HEK293 (cell line): ENCODE results near the gene ERRFI1.

Experiments used
- CTCF ChIA-PET: fragments of 350-600 bp; formaldehyde crosslinking; extraction: SDS; loops from one replicate; lab custom pipeline; 2021; ENCODE audit warnings: antibody characterized with exemption; lab: Yijun Ruan, JAX
- POLR2A ChIA-PET: fragments of 300-600 bp; formaldehyde crosslinking; extraction: SDS; loops from one replicate; lab custom pipeline; 2020; ENCODE audit warnings: antibody characterized with exemption, inconsistent platforms; lab: Yijun Ruan, JAX
- H3K27ac ChIP-seq: fragments of 200-500 bp; sonication (Bioruptor generic); 2 replicates; pipeline ENCODE4 v1.5.1; 2014; ENCODE audit warnings: low read depth, low read length, control low read depth, inconsistent platforms; ENCODE audit errors: extremely low read depth
- H3K36me3 ChIP-seq, 2 experiments: fragments of 200-500 bp in 1 of 2; sonication (Bioruptor generic) in 1 of 2; 1 replicate in 1 of 2; 2 replicates in 1 of 2; pipeline ENCODE4 v1.5.1; 2014 to 2017; ENCODE audit warnings: inconsistent platforms in 2 of 2, low read length in 2 of 2; ENCODE audit not compliant: control insufficient read depth in 2 of 2, insufficient read depth in 1 of 2
- H3K4me1 ChIP-seq: fragments of 200-500 bp; sonication (Bioruptor generic); 2 replicates; pipeline ENCODE4 v1.5.1; 2014; ENCODE audit warnings: mild to moderate bottlenecking, low read length, inconsistent platforms; ENCODE audit not compliant: control insufficient read depth, insufficient read depth
- H3K4me3 ChIP-seq: 2 replicates; pipeline ENCODE4 v1.5.1; 2011; ENCODE audit warnings: low read depth, mild to moderate bottlenecking, control low read depth, low read length, moderate library complexity
- H3K9me3 ChIP-seq: fragments of 200-500 bp; sonication (Bioruptor generic); 2 replicates; pipeline ENCODE4 v1.5.1; 2014; ENCODE audit warnings: low read depth, low read length, inconsistent platforms; ENCODE audit not compliant: control insufficient read depth, insufficient read depth
- BCL11A ChIP-seq: fragments of 450-650 bp; formaldehyde crosslinking; IDR thresholded peaks from 2 replicates; pipeline ENCODE4 v1.5.1; 2016; ENCODE audit warnings: low read depth, missing biosample characterization, missing genetic modification characterization
- FEZF1 ChIP-seq: fragments of 450-650 bp; formaldehyde crosslinking; IDR thresholded peaks from 2 replicates; pipeline ENCODE4 v1.5.1; 2016; ENCODE audit warnings: missing biosample characterization, missing genetic modification characterization
- KLF1 ChIP-seq: fragments of 450-650 bp; formaldehyde crosslinking; IDR thresholded peaks from 2 replicates; pipeline ENCODE4 v1.5.1; 2016; ENCODE audit warnings: missing biosample characterization, missing genetic modification characterization
- KLF10 ChIP-seq: fragments of 450-650 bp; IDR thresholded peaks from 2 replicates; pipeline ENCODE4 v1.5.1; 2018; ENCODE audit warnings: missing biosample characterization, mild to moderate bottlenecking, missing genetic modification characterization
- PRDM4 ChIP-seq: fragments of 450-650 bp; formaldehyde crosslinking; IDR thresholded peaks from 2 replicates; pipeline ENCODE4 v1.5.1; 2017; ENCODE audit warnings: missing biosample characterization, missing genetic modification characterization
- SCRT1 ChIP-seq: fragments of 450-650 bp; formaldehyde crosslinking; IDR thresholded peaks from 2 replicates; pipeline ENCODE4 v1.5.1; 2016; ENCODE audit warnings: missing biosample characterization, missing genetic modification characterization, borderline replicate concordance
- ZBTB11 ChIP-seq: fragments of 450-650 bp; formaldehyde crosslinking; conservative IDR thresholded peaks from 2 replicates; pipeline ENCODE4 v1.5.1; 2016; ENCODE audit warnings: low read depth, missing biosample characterization, missing genetic modification characterization
- ZBTB7A ChIP-seq: fragments of 450-650 bp; formaldehyde crosslinking; IDR thresholded peaks from 2 replicates; pipeline ENCODE4 v1.5.1; 2016; ENCODE audit warnings: low read depth, missing biosample characterization, missing genetic modification characterization
- ZNF274 ChIP-seq, 2 experiments: fragments of 200-500 bp in 1 of 2; fragments of 450-650 bp in 1 of 2; sonication (Bioruptor generic) in 1 of 2; formaldehyde crosslinking in 1 of 2; IDR thresholded peaks; 2 replicates each; pipeline versions ENCODE4 v1.5.1 to v1.6.1; 2014 to 2016; ENCODE audit warnings: borderline replicate concordance in 1 of 2, inconsistent platforms in 1 of 2, low read length in 1 of 2, missing biosample characterization in 1 of 2, missing genetic modification characterization in 1 of 2
- ZNF302 ChIP-seq: fragments of 450-650 bp; formaldehyde crosslinking; IDR thresholded peaks from 2 replicates; pipeline ENCODE4 v1.5.1; 2016; ENCODE audit warnings: missing biosample characterization, missing genetic modification characterization, low read depth
- ZNF341 ChIP-seq: fragments of 450-650 bp; formaldehyde crosslinking; IDR thresholded peaks from 2 replicates; pipeline ENCODE4; 2016; ENCODE audit warnings: low read depth, missing biosample characterization, missing genetic modification characterization
- ZNF473 ChIP-seq: fragments of 450-650 bp; formaldehyde crosslinking; IDR thresholded peaks from 2 replicates; pipeline ENCODE4 v1.5.1; 2017; ENCODE audit warnings: missing biosample characterization, missing genetic modification characterization
- ZNF521 ChIP-seq: fragments of 450-650 bp; formaldehyde crosslinking; IDR thresholded peaks from 2 replicates; pipeline ENCODE4 v1.5.1; 2017; ENCODE audit warnings: missing biosample characterization, mild to moderate bottlenecking, missing genetic modification characterization
- ZNF600 ChIP-seq: fragments of 450-650 bp; formaldehyde crosslinking; IDR thresholded peaks from 2 replicates; pipeline ENCODE4 v1.5.1; 2016; ENCODE audit warnings: missing biosample characterization, missing genetic modification characterization
- ZNF664 ChIP-seq: fragments of 450-650 bp; formaldehyde crosslinking; IDR thresholded peaks from 2 replicates; pipeline ENCODE4 v1.5.1; 2016; ENCODE audit warnings: missing biosample characterization, missing genetic modification characterization
- ZNF701 ChIP-seq: fragments of 450-650 bp; formaldehyde crosslinking; IDR thresholded peaks from 2 replicates; pipeline ENCODE4 v1.5.1; 2016; ENCODE audit warnings: missing biosample characterization, missing genetic modification characterization
- ZNF785 ChIP-seq: fragments of 450-650 bp; formaldehyde crosslinking; IDR thresholded peaks from 2 replicates; pipeline ENCODE4 v1.5.1; 2016; ENCODE audit warnings: missing biosample characterization, missing genetic modification characterization

ERRFI1 gene

GRCh38 chr1:8047686-8048445 is 21.8 kb upstream of the ERRFI1 start (continued):
- TF ChIP-seq ZBTB11 (tag by site-specific recombination), result no peak
- no peak for TF ChIP-seq ZNF341
- 0 out of 2 replicates have a peak, but pooled peaks have one; percentile 16 for TF ChIP-seq FEZF1
- TF ChIP-seq ZBTB7A (tag by site-specific recombination), result no peak
- TF ChIP-seq ZNF664 (tag by site-specific recombination), result no peak

- Histone ChIP-seq H3K36me3 (no peaks in the 10 kb centered on the region), H3K9me3 (no peaks in the 10 kb centered on the region), H3K27ac (no peak overlapping the region), H3K4me3 (no peak overlapping the region), H3K4me1 (no peaks in the 10 kb centered on the region)
- POLR2A ChIA-PET, result no interaction called here
- TF ChIP-seq BCL11A (tag by site-specific recombination) (no peak), ZNF701 (tag by site-specific recombination) (no peak), KLF10 (no peak), PRDM4 (no peak), ZNF521 (tag by site-specific recombination) (no peak)
- CTCF ChIA-PET, result no interaction called here
These were observed 21.0 kb upstream of the ERRFI1 start for GRCh38 chr1:8047112-8047511.

DNA sequence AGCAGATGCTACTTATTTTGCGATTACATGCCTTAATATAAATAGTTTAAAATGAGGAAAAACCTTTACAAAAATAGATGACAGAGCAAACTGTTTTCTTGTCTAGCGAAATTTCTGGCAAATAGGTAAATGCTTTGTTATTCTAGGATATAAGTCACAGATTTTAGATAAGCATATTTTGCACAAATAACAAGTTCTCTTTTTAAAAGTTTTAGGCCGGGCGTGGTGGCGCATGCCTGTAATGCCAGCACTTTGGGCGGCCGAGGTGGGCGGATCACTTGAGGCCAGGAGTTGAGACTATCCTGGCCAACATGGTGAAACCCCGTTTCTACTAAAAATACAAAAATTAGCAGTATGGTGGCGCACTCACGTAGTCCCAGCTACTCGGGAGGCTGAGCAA is 20.3 kb upstream of the ERRFI1 start:
- Histone ChIP-seq H3K9me3 (no peaks in the 10 kb centered on the region), H3K4me3 (no peak overlapping the region), H3K36me3 (no peaks in the 10 kb centered on the region), H3K4me1 (no peaks in the 10 kb centered on the region), H3K27ac (no peak overlapping the region)
- no peak for TF ChIP-seq SCRT1 (tag by site-specific recombination)
- no peak for TF ChIP-seq ZNF302
- TF ChIP-seq ZNF274 (IDR thresholded peaks at IDR 0.05; ENCODE audit: low read length), result no peak
- TF ChIP-seq ZNF274 (tag by site-specific recombination; IDR thresholded peaks at IDR 0.05; ENCODE audit: borderline replicate concordance), result no peak
- TF ChIP-seq FEZF1, result no peak
- no peak for TF ChIP-seq ZNF473 (tag by site-specific recombination)
- TF ChIP-seq KLF1, result no peak
- TF ChIP-seq ZNF785 (tag by site-specific recombination), result no peak
- TF ChIP-seq ZNF600 (tag by site-specific recombination), result no peak
- CTCF ChIA-PET, result no interaction called here
- POLR2A ChIA-PET, result no interaction called here
